Skeletal muscle satellite cell (primary cell): ENCODE data around the gene CCHCR1.

Experiments used
- H3K27me3 ChIP-seq: 2 replicates; pipeline ENCODE4 v1.7.0; 2013; ENCODE audit warnings: low read length; ENCODE audit not compliant: control insufficient read depth, insufficient read depth
- H3K36me3 ChIP-seq: 2 replicates; pipeline ENCODE4 v1.7.0; 2013; ENCODE audit warnings: mild to moderate bottlenecking, control low read depth, low read length; ENCODE audit not compliant: insufficient read depth
- H3K4me1 ChIP-seq: 2 replicates; pipeline ENCODE4 v1.7.0; 2013; ENCODE audit warnings: low read length; ENCODE audit not compliant: control insufficient read depth, insufficient read depth
- H3K4me2 ChIP-seq: 2 replicates; pipeline ENCODE4 v1.7.0; 2013; ENCODE audit warnings: mild to moderate bottlenecking, low read length
- H3K4me3 ChIP-seq: 2 replicates; pipeline ENCODE4 v1.7.0; 2013; ENCODE audit warnings: low read length
- H3K9ac ChIP-seq: 2 replicates; pipeline ENCODE4 v1.7.0; 2013; ENCODE audit warnings: mild to moderate bottlenecking, low read depth, low read length, moderate library complexity
- H3K9me3 ChIP-seq: replicated peaks from 2 replicates; pipeline ENCODE4 v1.7.0; 2013; ENCODE audit warnings: mild to moderate bottlenecking, control low read depth, low read length

The CCHCR1 gene

DNA sequence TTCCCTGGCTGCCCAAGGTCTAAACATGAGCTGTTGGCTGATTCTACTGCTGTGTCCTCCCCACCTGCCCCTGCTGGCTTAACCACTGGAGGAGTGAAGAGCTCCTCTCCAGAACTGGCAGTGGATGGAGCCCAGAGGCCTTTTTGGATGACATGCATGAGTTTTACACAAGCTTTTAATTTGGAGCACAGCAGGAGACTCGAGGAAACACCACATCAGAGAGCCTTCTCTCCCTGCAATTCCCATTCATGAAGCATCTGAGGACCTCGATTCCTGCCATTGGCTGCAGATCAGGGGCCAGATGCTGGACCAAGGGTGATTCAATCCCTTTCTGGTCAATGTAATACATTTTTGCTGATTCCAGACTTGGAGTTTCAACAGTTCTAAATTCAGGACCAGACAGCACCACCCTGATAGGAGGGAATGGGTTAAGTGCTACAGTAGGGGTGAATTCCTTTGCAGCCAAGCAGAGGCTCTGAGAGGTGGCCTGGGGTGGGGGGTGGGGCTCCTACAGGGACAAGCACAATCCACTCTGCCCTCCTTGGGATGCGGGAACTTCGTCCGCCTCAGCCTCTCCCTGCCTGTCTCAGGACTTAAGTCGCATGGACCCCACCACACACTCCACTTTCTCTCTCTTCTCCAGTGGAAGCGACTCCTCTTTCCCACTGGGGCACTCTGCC, 43.6 kb downstream of the CCHCR1 start:
- H3K9me3 ChIP-seq: no peaks in the 10 kb centered on the region
- H3K27me3 ChIP-seq: peaks cover 9% of the 10 kb centered on the region
- H3K4me1 ChIP-seq: peaks cover 23% of the 10 kb centered on the region
- H3K36me3 ChIP-seq: no peaks in the 10 kb centered on the region
- H3K4me2 ChIP-seq: peak overlapping the region; percentile 66
- peak overlapping the region; percentile 27 for H3K9ac ChIP-seq
- H3K4me3 ChIP-seq: peak overlapping the region; percentile 30

DNA sequence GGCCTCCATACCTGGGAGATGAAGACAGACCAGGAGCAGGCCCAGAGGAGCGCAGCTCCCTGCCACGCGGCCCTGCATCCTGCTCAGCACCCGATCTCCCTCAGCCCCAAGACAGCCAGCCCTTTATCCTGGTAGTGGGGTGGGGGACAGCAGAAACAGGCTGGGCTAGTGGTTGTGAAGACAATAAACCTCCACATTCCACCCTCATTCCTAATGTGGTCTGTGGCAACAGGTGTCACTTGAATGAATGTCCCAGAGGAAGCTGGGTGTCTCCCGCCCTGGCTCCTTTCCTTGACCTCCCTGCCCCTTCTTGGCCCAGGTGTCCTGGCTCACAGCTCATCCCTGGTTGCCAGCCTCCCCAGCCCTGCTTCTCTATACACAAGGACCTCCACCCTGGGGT, 45.1 kb downstream of the CCHCR1 start, which contains the start of gene C6orf15:
C6orf15 (minus strand) TSS at position 98 of the 400 bp plus-strand sequence; CDS start at position 78, 20 bp downstream.
- H3K36me3 ChIP-seq: no peaks in the 10 kb centered on the region
- no peak within 1 kb of the TSS for H3K4me2 ChIP-seq
- H3K9ac ChIP-seq: no peak within 1 kb of the TSS
- H3K9me3 ChIP-seq: no peaks in the 10 kb centered on the region
- peaks cover 23% of the 10 kb centered on the region for H3K4me1 ChIP-seq
- H3K27me3 ChIP-seq: peaks cover 11% of the 10 kb centered on the region
- no peak within 1 kb of the TSS for H3K4me3 ChIP-seq

DNA sequence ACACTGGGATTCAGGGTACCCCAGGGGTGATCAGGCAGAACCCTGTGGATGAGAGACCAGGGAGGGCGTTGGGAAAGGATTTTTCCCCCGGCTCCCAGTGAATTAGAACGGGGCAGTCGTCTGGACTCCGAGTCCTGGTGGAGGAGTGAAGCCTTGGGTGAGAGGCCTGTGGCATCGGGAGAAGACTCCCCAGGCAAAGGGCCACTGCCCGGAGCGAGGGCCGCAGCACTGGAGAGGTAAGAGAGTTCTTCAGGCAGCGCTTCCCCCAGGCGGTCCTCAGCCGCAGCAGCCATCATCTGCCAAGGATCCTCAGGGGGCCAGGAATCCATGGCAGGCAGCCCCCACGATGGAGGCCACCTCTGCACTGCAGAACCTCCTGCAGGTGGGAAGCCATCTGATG, 45.9 kb downstream of the CCHCR1 start:
- no peak overlapping the region for H3K4me3 ChIP-seq
- H3K36me3 ChIP-seq: no peaks in the 10 kb centered on the region
- H3K27me3 ChIP-seq: peaks cover 17% of the 10 kb centered on the region
- H3K9me3 ChIP-seq: no peaks in the 10 kb centered on the region
- H3K4me1 ChIP-seq: peaks cover 23% of the 10 kb centered on the region
- H3K4me2 ChIP-seq: no peak overlapping the region
- H3K9ac ChIP-seq: no peak overlapping the region

DNA sequence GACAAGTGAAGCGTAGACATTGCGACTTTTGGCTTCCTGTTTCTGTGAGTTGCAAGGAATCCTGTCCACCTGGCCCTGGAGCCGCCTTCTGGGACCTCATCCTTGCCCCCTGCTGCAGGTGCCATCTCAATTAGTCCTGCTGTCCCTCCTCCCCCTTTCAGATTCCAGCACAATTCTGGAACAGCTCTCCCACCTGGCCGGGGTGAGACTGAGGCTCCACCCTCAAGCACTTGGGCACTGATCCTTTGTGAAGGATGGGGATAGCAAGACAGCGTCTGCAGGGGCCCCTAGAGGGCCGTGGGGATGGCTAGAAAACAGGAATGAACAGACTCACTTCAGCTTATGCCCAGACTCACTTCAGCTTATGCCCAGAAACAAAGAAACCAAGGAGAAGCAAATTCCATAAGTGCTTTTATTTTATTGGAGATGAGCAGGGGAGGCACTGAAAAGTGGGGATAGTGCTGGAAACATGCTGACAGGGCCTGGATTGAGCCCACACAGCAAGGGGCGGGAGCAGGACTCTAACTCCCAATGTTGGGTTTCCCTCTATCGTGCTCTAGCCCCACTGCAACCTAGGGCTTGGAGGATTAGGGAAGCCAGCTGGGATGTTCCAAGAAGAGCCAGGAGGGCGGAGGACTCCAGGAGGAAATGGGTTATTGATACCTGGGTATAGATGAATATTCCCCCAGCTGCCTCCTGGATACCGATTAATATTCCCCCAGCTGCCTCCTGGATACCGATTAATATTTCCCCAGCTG, 46.6 kb downstream of the CCHCR1 start:
- H3K36me3 ChIP-seq: no peaks in the 10 kb centered on the region

DNA sequence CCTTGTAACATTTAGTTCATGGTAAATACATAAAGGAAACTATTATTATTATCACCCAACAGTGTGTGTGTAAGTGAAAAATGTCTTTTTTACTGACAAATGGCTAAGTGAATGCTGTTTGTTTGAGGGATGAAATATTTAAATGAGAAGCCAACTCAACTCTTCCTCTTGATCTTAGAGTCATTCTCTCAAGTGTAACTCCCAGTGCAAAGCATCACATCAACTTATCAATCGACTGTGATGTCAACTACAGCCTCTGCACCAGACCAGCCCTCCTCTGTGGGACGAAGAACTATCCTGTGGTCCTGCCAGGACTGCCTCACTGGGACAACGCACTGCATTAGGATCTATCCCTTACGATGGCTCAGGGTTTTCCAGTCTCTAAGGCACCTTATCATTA, 50.5 kb downstream of the CCHCR1 start:
- H3K9me3 ChIP-seq: no peaks in the 10 kb centered on the region
- peaks cover 20% of the 10 kb centered on the region for H3K27me3 ChIP-seq

More for the DNA sequence above, 46.6 kb downstream of the CCHCR1 start:
- H3K27me3 ChIP-seq: peaks cover 20% of the 10 kb centered on the region
- H3K9me3 ChIP-seq: no peaks in the 10 kb centered on the region
- no peak overlapping the region for H3K9ac ChIP-seq
- peaks cover 23% of the 10 kb centered on the region for H3K4me1 ChIP-seq
- H3K4me2 ChIP-seq: no peak overlapping the region
- H3K4me3 ChIP-seq: no peak overlapping the region

DNA sequence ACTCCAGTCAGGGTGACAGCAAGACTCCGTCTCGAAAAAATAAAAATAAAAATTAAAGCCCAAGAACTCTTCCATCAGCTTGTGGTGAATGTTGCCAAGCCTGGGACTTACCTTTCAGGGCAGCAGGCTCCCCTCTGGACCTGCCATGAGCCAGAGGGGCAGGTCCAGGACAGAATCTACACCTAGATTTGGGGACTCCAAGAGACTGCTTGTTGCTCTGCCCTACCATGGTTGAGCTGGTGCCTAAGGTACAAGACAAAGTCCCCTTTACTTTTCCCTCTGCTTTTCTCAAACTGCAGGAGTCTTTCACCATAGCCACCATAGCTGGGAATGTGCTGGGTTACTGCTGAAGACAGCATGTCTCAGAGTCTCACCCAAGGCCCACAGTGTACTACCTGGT, 54.5 kb downstream of the CCHCR1 start:
- peaks cover 11% of the 10 kb centered on the region for H3K27me3 ChIP-seq
- no peaks in the 10 kb centered on the region for H3K9me3 ChIP-seq
- no peak overlapping the region for H3K4me3 ChIP-seq
- H3K36me3 ChIP-seq: no peaks in the 10 kb centered on the region
- H3K4me2 ChIP-seq: no peak overlapping the region
- H3K9ac ChIP-seq: no peak overlapping the region
- H3K4me1 ChIP-seq: no peaks in the 10 kb centered on the region

More for the DNA sequence above, 50.5 kb downstream of the CCHCR1 start:
- Histone ChIP-seq H3K4me1 (no peaks in the 10 kb centered on the region), H3K4me3 (no peak overlapping the region), H3K36me3 (no peaks in the 10 kb centered on the region), H3K9ac (no peak overlapping the region), H3K4me2 (no peak overlapping the region)

DNA sequence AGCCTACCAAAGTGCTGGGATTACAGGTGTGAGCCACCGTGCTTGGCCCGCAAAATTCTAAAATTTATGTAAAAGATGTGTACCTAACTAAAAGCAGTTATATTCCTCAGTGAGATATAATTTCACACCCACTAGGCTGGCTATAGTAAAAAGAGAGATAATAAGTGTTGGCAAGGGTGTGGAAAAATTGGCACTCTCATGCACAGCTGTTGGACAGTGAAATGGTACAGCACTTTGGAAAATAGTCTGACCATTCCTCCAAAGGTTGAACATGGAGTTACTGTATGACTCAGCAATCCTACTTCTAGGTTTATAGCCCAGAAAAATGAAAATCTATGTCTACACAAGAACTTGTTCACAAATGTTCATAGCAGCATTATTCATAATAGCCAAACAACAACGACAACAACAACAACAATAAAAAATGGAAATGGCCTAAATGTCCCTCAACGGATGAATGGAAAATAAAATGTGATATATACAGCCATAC, 59.1 kb downstream of the CCHCR1 start:
- no peaks in the 10 kb centered on the region for H3K9me3 ChIP-seq
- no peak overlapping the region for H3K4me3 ChIP-seq
- H3K36me3 ChIP-seq: no peaks in the 10 kb centered on the region
- no peak overlapping the region for H3K4me2 ChIP-seq
- no peak overlapping the region for H3K9ac ChIP-seq
- H3K27me3 ChIP-seq: no peaks in the 10 kb centered on the region
- peaks cover 11% of the 10 kb centered on the region for H3K4me1 ChIP-seq

DNA sequence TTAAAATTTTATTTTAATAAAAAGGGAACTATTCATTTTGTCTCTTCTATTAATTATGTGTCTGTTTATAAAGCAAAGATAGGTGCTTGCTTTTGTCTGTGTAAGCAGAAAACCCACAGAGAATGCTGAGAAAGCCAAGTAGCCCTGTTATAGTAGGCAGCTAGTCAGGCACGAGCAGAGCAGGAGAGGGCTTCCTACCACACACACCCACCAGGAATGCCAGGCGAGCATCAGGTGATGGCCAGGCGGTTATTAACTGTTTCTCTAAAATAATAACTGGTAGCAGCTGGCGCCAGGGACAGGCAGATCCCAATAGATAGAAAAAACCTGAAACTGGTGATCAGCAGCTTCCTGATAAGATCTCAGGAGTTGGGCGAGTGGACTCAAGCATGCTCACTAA, 60.9 kb downstream of the CCHCR1 start:
- no peak overlapping the region for H3K4me2 ChIP-seq
- H3K36me3 ChIP-seq: no peaks in the 10 kb centered on the region
- peaks cover 11% of the 10 kb centered on the region for H3K4me1 ChIP-seq
- no peaks in the 10 kb centered on the region for H3K9me3 ChIP-seq
- no peak overlapping the region for H3K4me3 ChIP-seq
- no peaks in the 10 kb centered on the region for H3K27me3 ChIP-seq
- no peak overlapping the region for H3K9ac ChIP-seq

DNA sequence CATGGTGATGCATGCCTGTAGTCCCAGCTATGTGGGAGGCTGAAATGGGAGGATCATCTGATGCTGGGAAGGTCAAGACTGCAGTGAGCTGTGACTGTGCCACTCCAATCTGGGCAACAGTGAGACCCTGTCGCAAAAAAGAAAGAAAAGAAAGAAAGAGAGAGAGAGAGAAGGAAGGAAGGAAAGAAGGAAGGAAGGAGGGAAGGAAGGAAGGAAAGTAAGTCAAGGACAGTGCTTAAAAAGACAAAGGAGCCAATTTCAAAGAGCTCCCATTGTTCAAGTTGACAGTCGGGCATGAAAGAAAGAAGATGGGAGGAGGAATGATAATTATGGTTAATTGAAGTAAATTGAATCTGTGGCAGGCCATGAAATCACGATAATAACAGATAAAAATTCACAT, 61.4 kb downstream of the CCHCR1 start:
- no peaks in the 10 kb centered on the region for H3K27me3 ChIP-seq
- peaks cover 11% of the 10 kb centered on the region for H3K4me1 ChIP-seq
- no peak overlapping the region for H3K4me3 ChIP-seq
- no peaks in the 10 kb centered on the region for H3K9me3 ChIP-seq
- H3K36me3 ChIP-seq: no peaks in the 10 kb centered on the region
- no peak overlapping the region for H3K4me2 ChIP-seq
- H3K9ac ChIP-seq: no peak overlapping the region

DNA sequence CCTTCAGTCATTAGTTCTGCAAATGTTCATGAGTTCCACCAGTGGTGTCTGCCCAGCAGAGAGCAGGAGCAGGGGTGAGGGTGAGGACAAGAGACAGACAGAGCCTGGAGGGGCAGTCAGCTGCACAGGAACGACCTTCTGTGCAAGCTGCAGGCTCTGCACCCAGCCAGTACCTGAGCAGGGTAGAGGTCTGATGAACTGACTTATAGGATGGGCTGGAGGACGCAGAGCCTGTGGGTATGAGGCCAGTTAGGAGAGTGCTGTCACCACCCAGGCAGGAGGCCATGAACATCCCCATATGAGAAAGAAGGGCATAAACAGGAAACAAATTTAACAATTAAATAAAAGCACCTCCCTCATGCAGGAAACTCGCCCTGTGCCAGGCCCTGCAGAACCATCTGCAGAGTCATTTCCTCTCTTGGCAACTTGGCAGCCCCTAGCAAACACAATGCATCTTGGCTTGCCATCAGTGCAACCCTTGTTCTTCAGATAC, 63.2 kb downstream of the CCHCR1 start:
- Histone ChIP-seq H3K36me3 (no peaks in the 10 kb centered on the region), H3K9me3 (no peaks in the 10 kb centered on the region), H3K27me3 (no peaks in the 10 kb centered on the region), H3K4me2 (no peak overlapping the region), H3K4me1 (peaks cover 11% of the 10 kb centered on the region), H3K9ac (no peak overlapping the region), H3K4me3 (no peak overlapping the region)

DNA sequence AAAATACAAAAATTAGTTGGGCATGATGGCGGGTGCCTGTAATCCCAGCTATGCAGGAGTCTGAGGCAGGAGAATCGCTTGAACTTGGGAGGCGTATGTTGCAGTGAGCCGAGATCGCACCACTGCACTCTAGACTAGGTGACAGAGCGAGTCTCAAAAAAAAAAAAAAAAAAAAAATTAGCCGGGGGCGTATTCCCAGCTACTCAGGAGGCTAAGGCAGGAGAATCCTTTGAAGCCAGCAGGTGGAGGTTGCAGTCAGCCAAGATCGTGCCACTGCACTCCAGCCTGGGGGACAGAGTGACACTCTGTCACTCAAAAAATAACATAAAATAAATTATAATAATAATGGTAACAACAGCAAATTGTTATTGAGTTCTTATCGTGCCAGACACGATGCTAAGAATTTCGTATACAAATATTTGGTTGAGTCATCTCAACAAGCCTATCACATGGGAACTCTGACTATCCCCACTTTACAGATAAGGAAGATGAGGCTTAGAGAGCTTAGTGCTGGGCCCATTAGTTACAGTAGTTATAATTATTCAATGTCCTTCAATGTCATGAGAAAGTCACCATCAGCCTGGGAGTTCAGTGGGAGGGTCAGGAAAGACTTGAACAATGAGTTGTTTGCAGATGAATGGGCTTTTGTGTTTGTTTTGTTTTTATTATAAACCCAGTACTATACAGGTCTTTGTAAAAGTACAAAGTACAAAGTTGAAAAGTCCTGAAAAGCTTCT, 64.7 kb downstream of the CCHCR1 start:
- no peaks in the 10 kb centered on the region for H3K27me3 ChIP-seq
- no peak overlapping the region for H3K4me2 ChIP-seq
- H3K4me1 ChIP-seq: peaks cover 11% of the 10 kb centered on the region
- H3K36me3 ChIP-seq: no peaks in the 10 kb centered on the region
- no peaks in the 10 kb centered on the region for H3K9me3 ChIP-seq
- H3K4me3 ChIP-seq: no peak overlapping the region
- no peak overlapping the region for H3K9ac ChIP-seq
